Smooth muscle cell of the brain vasculature (primary cell): ENCODE results near the gene EFHD2.

Experiments
- DNase-seq: peaks from one replicate; pipeline ENCODE4 v3.0.0-alpha.2; 2012; ENCODE audit warnings: low read depth, low spot score

EFHD2 gene

DNA sequence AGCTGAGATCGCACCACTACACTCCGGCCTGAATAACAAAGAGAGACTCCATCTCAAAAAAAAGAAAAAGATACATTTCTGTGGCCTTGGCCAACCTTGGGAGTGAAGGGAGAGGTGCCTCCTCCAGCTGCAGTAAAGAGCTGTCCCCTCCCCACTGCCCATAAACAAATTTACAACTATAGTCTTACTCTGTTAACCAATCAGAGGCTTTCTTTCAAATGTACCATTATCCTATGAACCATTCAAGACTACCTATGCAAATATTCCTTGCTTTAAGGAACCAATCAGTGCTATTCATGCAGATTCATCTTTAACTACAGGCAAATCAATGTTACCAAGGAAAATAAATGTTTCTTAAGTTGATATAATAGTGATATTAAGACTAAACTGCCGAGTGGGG, 67.2 kb downstream of the EFHD2 start:
- no peak for DNase-seq

GRCh38 chr1:15477646-15478212, 68.0 kb downstream of the EFHD2 start:
- no peak for DNase-seq
